HG03342 (cell line): ENCODE measurements around the gene EYS.
"Not testable (repeated sequence)": the region's sequence is repeated elsewhere in the genome, so short reads cannot be mapped to it uniquely, and the experiment has no call there.

ENCODE experiments used
- ATAC-seq: cut with Tn5 transposase; IDR thresholded peaks from one replicate; pipeline ENCODE4 v1.9.1; 2021; ENCODE audit warnings: mild to moderate bottlenecking, moderate library complexity; ENCODE audit not compliant: unreplicated experiment

Gene EYS

GRCh38 chr6:64090352-64090751 is 1616.7 kb downstream of the EYS start:
- ATAC-seq = no peak

- no peak for ATAC-seq
These were observed 1621.9 kb downstream of the EYS start for GRCh38 chr6:64085126-64085525.

- no peak for ATAC-seq
These were observed 1622.8 kb downstream of the EYS start for GRCh38 chr6:64084185-64084663.

- ATAC-seq = no peak
These were observed 1623.8 kb downstream of the EYS start for GRCh38 chr6:64083261-64083660.

- peak; percentile 57 for ATAC-seq
These were observed 1625.6 kb downstream of the EYS start for GRCh38 chr6:64081453-64081852.

- no peak for ATAC-seq
These were observed 1632.0 kb downstream of the EYS start for GRCh38 chr6:64074981-64075380.

- no peak for ATAC-seq
These were observed 1634.3 kb downstream of the EYS start for GRCh38 chr6:64072686-64073085.

GRCh38 chr6:64064919-64065318 is 1642.1 kb downstream of the EYS start:
- no peak for ATAC-seq

GRCh38 chr6:64062960-64063683 is 1643.9 kb downstream of the EYS start:
- ATAC-seq = no peak

GRCh38 chr6:64054861-64055260 is 1652.2 kb downstream of the EYS start:
- ATAC-seq = no peak

GRCh38 chr6:64050590-64050989 is 1656.4 kb downstream of the EYS start:
- no peak for ATAC-seq

- ATAC-seq = no peak
These were observed 1657.3 kb downstream of the EYS start for GRCh38 chr6:64049736-64050135.

- ATAC-seq = no peak
These were observed 1660.2 kb downstream of the EYS start for GRCh38 chr6:64046746-64047208.

- no peak for ATAC-seq
These were observed 1665.7 kb downstream of the EYS start for GRCh38 chr6:64041373-64041772.

GRCh38 chr6:64040113-64040512 is 1666.9 kb downstream of the EYS start:
- ATAC-seq = no peak

GRCh38 chr6:64037427-64037826 is 1669.6 kb downstream of the EYS start:
- ATAC-seq = no peak

- ATAC-seq = no peak
These were observed 1671.9 kb downstream of the EYS start for GRCh38 chr6:64034910-64035655.

GRCh38 chr6:64034291-64034690 is 1672.7 kb downstream of the EYS start:
- ATAC-seq = no peak

GRCh38 chr6:64030950-64031618 is 1675.9 kb downstream of the EYS start:
- ATAC-seq = not testable (repeated sequence)

- no peak for ATAC-seq
These were observed 1683.3 kb downstream of the EYS start for GRCh38 chr6:64023693-64024092.

- ATAC-seq = peak; percentile 50
These were observed 1692.4 kb downstream of the EYS start for GRCh38 chr6:64014595-64014994.

GRCh38 chr6:64013011-64013410 is 1694.0 kb downstream of the EYS start:
- no peak for ATAC-seq
